ENCODE measurements around the gene PTPRU. TPM values are rescaled to one million over a fixed set of nuclear protein-coding genes. Genes with fewer than 3 reads are reported as not detected.
A peak's percentile ranks its signal among the peaks of the same experiment; 100 is the strongest.

PTPRU gene
- total and polyA plus RNA-seq, 2 experiments from 2014 or later, result 8.0 to 105 TPM

DNA sequence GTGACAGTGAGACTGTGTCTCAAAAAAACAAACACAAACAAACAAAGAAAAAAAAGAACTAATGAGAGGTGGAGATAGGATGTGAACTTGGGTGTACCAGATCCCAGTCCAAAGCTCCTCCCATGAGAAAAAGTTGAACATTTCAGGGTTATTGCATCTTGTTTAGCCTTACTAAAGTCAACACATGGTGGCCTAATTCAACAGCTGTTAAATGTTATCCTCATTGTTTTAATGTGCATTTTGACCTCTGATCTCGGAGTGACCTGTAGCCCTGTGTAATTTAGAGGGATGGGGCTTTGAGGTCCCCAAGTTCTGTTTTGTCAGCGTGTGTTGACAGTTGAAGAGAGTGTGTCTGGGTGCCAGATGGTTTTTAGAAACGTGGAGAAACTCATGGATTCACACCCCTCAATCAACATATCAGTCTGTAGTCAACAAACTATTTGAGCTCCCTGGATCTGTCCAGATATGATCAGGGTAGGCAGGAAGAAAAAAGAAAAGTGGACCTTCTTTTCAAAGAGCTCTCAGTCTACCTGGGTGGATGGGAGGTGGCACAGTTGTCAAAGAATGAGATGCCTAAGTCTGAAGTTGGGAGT is 34.7 kb downstream of the PTPRU start:
- H3K27me3 Mint-ChIP-seq (ENCODE audit: insufficient read depth, low read depth, poor library complexity), result peaks cover 7% of the 10 kb centered on the region
- no peaks in the 10 kb centered on the region for H3F3A ChIP-seq (replicated peaks; ENCODE audit: low read depth)
- H3K27ac ChIP-seq (ENCODE audit: low read depth), result peak overlapping the region; percentile 55
- no peaks in the 10 kb centered on the region for H3K9me2 ChIP-seq (ENCODE audit: insufficient read depth)
- TF ChIP-seq CREB1 (CRISPR knock-in tag; IDR thresholded peaks at IDR 0.05; ENCODE audit: low read depth) (no peak), STAT1 (IDR thresholded peaks at IDR 0.05; ENCODE audit: unreplicated experiment) (no peak), POLR2AphosphoS5 (IDR thresholded peaks at IDR 0.05; ENCODE audit: low read depth) (no peak), ZNF331 (CRISPR knock-in tag; IDR thresholded peaks at IDR 0.05; ENCODE audit: low read depth) (no peak), NANOG (IDR thresholded peaks at IDR 0.05; ENCODE audit: borderline replicate concordance) (no peak)
- TF ChIP-seq, protein P1, sequence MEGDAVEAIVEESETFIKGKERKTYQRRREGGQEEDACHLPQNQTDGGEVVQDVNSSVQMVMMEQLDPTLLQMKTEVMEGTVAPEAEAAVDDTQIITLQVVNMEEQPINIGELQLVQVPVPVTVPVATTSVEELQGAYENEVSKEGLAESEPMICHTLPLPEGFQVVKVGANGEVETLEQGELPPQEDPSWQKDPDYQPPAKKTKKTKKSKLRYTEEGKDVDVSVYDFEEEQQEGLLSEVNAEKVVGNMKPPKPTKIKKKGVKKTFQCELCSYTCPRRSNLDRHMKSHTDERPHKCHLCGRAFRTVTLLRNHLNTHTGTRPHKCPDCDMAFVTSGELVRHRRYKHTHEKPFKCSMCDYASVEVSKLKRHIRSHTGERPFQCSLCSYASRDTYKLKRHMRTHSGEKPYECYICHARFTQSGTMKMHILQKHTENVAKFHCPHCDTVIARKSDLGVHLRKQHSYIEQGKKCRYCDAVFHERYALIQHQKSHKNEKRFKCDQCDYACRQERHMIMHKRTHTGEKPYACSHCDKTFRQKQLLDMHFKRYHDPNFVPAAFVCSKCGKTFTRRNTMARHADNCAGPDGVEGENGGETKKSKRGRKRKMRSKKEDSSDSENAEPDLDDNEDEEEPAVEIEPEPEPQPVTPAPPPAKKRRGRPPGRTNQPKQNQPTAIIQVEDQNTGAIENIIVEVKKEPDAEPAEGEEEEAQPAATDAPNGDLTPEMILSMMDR (conservative IDR thresholded peaks at IDR 0.05; ENCODE audit: low read depth in 2 of 2), result no peak
- TF ChIP-seq, protein P2, sequence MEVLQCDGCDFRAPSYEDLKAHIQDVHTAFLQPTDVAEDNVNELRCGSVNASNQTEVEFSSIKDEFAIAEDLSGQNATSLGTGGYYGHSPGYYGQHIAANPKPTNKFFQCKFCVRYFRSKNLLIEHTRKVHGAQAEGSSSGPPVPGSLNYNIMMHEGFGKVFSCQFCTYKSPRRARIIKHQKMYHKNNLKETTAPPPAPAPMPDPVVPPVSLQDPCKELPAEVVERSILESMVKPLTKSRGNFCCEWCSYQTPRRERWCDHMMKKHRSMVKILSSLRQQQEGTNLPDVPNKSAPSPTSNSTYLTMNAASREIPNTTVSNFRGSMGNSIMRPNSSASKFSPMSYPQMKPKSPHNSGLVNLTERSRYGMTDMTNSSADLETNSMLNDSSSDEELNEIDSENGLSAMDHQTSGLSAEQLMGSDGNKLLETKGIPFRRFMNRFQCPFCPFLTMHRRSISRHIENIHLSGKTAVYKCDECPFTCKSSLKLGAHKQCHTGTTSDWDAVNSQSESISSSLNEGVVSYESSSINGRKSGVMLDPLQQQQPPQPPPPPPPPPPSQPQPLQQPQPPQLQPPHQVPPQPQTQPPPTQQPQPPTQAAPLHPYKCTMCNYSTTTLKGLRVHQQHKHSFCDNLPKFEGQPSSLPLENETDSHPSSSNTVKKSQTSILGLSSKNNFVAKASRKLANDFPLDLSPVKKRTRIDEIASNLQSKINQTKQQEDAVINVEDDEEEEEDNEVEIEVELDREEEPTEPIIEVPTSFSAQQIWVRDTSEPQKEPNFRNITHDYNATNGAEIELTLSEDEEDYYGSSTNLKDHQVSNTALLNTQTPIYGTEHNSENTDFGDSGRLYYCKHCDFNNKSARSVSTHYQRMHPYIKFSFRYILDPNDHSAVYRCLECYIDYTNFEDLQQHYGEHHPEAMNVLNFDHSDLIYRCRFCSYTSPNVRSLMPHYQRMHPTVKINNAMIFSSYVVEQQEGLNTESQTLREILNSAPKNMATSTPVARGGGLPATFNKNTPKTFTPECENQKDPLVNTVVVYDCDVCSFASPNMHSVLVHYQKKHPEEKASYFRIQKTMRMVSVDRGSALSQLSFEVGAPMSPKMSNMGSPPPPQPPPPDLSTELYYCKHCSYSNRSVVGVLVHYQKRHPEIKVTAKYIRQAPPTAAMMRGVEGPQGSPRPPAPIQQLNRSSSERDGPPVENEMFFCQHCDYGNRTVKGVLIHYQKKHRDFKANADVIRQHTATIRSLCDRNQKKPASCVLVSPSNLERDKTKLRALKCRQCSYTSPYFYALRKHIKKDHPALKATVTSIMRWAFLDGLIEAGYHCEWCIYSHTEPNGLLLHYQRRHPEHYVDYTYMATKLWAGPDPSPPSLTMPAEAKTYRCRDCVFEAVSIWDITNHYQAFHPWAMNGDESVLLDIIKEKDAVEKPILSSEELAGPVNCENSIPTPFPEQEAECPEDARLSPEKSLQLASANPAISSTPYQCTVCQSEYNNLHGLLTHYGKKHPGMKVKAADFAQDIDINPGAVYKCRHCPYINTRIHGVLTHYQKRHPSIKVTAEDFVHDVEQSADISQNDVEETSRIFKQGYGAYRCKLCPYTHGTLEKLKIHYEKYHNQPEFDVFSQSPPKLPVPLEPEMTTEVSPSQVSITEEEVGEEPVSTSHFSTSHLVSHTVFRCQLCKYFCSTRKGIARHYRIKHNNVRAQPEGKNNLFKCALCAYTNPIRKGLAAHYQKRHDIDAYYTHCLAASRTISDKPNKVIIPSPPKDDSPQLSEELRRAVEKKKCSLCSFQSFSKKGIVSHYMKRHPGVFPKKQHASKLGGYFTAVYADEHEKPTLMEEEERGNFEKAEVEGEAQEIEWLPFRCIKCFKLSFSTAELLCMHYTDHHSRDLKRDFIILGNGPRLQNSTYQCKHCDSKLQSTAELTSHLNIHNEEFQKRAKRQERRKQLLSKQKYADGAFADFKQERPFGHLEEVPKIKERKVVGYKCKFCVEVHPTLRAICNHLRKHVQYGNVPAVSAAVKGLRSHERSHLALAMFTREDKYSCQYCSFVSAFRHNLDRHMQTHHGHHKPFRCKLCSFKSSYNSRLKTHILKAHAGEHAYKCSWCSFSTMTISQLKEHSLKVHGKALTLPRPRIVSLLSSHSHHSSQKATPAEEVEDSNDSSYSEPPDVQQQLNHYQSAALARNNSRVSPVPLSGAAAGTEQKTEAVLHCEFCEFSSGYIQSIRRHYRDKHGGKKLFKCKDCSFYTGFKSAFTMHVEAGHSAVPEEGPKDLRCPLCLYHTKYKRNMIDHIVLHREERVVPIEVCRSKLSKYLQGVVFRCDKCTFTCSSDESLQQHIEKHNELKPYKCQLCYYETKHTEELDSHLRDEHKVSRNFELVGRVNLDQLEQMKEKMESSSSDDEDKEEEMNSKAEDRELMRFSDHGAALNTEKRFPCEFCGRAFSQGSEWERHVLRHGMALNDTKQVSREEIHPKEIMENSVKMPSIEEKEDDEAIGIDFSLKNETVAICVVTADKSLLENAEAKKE (CRISPR knock-in tag; IDR thresholded peaks at IDR 0.05), result no peak
- peaks cover 23% of the 10 kb centered on the region for H3K4me1 ChIP-seq (ENCODE audit: insufficient read depth)
- H3K27ac Mint-ChIP-seq, result no peak overlapping the region
- H3K4me3 ChIP-seq, result peak overlapping the region; percentile 29; the same call in 1 of the 2 replicates
- H3K79me2 ChIP-seq (replicated peaks; ENCODE audit: insufficient read depth), result no peaks in the 10 kb centered on the region; the same call in 1 of the 2 replicates
- H3K36me3 ChIP-seq (ENCODE audit: insufficient read depth), result 0 out of 2 replicates have a peak, but pooled peaks cover 9% of the 10 kb centered on the region
- peaks cover 8% of the 10 kb centered on the region for H3K36me3 Mint-ChIP-seq (ENCODE audit: low read depth)
- H4K20me1 ChIP-seq (replicated peaks; ENCODE audit: insufficient read depth), result no peaks in the 10 kb centered on the region
- no peaks in the 10 kb centered on the region for H3K9me3 Mint-ChIP-seq
- H3K4me1 Mint-ChIP-seq, result peaks cover 24% of the 10 kb centered on the region
- no peaks in the 10 kb centered on the region for H3K27me3 ChIP-seq (ENCODE audit: insufficient read depth)
- DNase-seq (ENCODE audit: low spot score) (no peak), ATAC-seq (no peak)
- no peak overlapping the region; the same call in 2 of the 3 replicates for H3K4me3 Mint-ChIP-seq
- peak overlapping the region; percentile 71 for H3K4me2 ChIP-seq
- no peak overlapping the region for H2AFZ ChIP-seq

Data from GM23338 (cell line).